AG20443 (cell line): ENCODE data around the gene GPC2.

Experiments
- DNase-seq: peaks from one replicate; pipeline ENCODE4 v3.0.0; 2012; ENCODE audit warnings: low spot score, mixed read lengths

GPC2 gene

GRCh38 chr7:100120733-100121036 lies 56.5 kb downstream of the GPC2 start:
- no peak for DNase-seq

DNA sequence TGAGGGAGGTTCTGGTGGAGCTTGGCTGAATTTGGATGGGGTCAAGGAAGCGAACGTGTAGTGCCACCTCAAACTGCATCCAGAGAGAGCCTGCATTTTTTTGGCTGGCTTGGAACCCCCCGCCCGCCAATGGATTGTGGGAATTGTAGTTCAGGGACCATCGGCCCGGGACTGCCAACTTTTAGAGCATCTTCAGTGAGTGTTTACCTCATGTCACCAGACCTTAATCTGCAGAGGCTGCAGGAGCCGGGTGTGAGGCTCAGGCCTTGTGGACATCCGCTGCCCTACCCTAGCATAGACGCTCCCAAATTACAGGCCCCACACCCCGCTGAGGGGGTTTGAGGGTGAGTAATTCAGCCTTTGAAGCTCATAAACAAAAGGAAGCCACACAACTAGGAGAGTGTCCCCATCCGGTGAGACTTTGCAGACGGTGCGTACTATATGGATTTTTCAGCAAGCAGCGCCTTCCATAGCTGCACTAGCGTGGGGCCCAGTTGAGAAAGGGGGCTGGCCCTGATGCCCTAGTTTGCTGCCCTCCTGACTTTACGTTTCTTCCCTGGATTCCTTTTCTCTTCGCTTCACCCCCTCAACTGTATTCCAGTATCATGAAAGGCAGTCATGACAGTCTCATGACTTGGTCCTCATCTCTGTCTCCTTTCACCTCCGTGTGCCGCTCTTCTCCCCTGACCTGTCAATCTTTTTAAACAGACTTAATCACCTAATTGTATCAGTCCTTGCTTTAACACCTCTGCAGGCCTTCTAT lies 57.0 kb downstream of the GPC2 start:
- DNase-seq, result peak; percentile 82
